Suprapubic skin (tissue), 4 donors: ENCODE measurements around the gene TIGAR. TPM values are rescaled to one million over a fixed set of nuclear protein-coding genes. Genes with fewer than 3 reads are reported as not detected.
A peak's percentile ranks its signal among the peaks of the same experiment; 100 is the strongest.

Experiments used
- DNase-seq, 2 donors: peaks; one replicate each; pipeline ENCODE4 v3.0.0-alpha.2; 2019; ENCODE audit warnings: low spot score in 2 of 2
- H3K27ac ChIP-seq: fragments of 200-600 bp; sonication (generic); one replicate; pipeline ENCODE4 v1.5.1; 2019
- H3K27me3 ChIP-seq: fragments of 200-600 bp; sonication (generic); one replicate; pipeline ENCODE4 v1.5.1; 2019
- H3K36me3 ChIP-seq: fragments of 200-600 bp; sonication (generic); one replicate; pipeline ENCODE4 v1.5.1; 2019
- H3K4me1 ChIP-seq: fragments of 200-600 bp; sonication (generic); one replicate; pipeline ENCODE4 v1.5.1; 2019
- H3K4me3 ChIP-seq: fragments of 200-600 bp; sonication (generic); one replicate; pipeline ENCODE4 v1.5.1; 2019; ENCODE audit warnings: mild to moderate bottlenecking
- H3K9me3 ChIP-seq: fragments of 200-600 bp; sonication (generic); one replicate; pipeline ENCODE4 v1.5.1; 2019
- EP300 ChIP-seq: sonication (generic); formaldehyde crosslinking; IDR thresholded peaks from one replicate; pipeline ENCODE4 v1.6.1; 2017; ENCODE audit warnings: antibody characterized with exemption
- POLR2A ChIP-seq, 2 donors: fragments of 450-650 bp; IDR thresholded peaks; one replicate each; pipeline ENCODE4 v1.6.1; 2017; ENCODE audit warnings: antibody characterized with exemption in 2 of 2, mild to moderate bottlenecking in 2 of 2, moderate library complexity in 2 of 2
- POLR2AphosphoS5 ChIP-seq, 3 donors: sonication (generic); formaldehyde crosslinking; IDR thresholded peaks; one replicate each; pipeline ENCODE4 v1.6.1; 2017; ENCODE audit warnings: antibody characterized with exemption in 3 of 3
- WGBS: methylation state at CpG from one replicate; pipeline ENCODE4 v1.1.5; 2018; 5-methylcytosine and 5-hydroxymethylcytosine counted together
- total RNA-seq, 4 donors: library from RNA; depleted of rRNA; stranded (reverse); fragments of >200 nt; gene quantifications; one replicate each; pipeline ENCODE4 v1.1.0, GENCODE V29; 2016
- TF ChIP-seq, protein P1 (sequence below), 2 donors: fragments of 200-600 bp in 1 of 2; fragments of 450-650 bp in 1 of 2; sonication (generic) in 1 of 2; IDR thresholded peaks; one replicate each; pipeline ENCODE4 v1.5.1; 2016 to 2019; ENCODE audit warnings: antibody characterized with exemption in 2 of 2, mild to moderate bottlenecking in 1 of 2, moderate library complexity in 1 of 2

Gene TIGAR
- total RNA-seq, 4 donors from 2014 or later = 1.3 to 6.6 (median 4.7) TPM

GRCh38 chr12:4312251-4312650 is 8.8 kb upstream of the TIGAR start:
- H3K4me3 ChIP-seq = no peak overlapping the region
- WGBS = 70% methylated on average over 2 of the region's 2 CpGs
- H3K27me3 ChIP-seq = no peaks in the 10 kb centered on the region
- H3K27ac ChIP-seq = no peak overlapping the region
- H3K36me3 ChIP-seq = no peaks in the 10 kb centered on the region
- H3K9me3 ChIP-seq = no peaks in the 10 kb centered on the region
- H3K4me1 ChIP-seq = peaks cover 12% of the 10 kb centered on the region
- DNase-seq = no peak
- TF ChIP-seq, protein P1, sequence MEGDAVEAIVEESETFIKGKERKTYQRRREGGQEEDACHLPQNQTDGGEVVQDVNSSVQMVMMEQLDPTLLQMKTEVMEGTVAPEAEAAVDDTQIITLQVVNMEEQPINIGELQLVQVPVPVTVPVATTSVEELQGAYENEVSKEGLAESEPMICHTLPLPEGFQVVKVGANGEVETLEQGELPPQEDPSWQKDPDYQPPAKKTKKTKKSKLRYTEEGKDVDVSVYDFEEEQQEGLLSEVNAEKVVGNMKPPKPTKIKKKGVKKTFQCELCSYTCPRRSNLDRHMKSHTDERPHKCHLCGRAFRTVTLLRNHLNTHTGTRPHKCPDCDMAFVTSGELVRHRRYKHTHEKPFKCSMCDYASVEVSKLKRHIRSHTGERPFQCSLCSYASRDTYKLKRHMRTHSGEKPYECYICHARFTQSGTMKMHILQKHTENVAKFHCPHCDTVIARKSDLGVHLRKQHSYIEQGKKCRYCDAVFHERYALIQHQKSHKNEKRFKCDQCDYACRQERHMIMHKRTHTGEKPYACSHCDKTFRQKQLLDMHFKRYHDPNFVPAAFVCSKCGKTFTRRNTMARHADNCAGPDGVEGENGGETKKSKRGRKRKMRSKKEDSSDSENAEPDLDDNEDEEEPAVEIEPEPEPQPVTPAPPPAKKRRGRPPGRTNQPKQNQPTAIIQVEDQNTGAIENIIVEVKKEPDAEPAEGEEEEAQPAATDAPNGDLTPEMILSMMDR (IDR thresholded peaks at IDR 0.05) = no peak
- TF ChIP-seq POLR2AphosphoS5 (IDR thresholded peaks at IDR 0.05) (no peak), POLR2A (IDR thresholded peaks at IDR 0.05) (no peak), EP300 (no peak)

DNA sequence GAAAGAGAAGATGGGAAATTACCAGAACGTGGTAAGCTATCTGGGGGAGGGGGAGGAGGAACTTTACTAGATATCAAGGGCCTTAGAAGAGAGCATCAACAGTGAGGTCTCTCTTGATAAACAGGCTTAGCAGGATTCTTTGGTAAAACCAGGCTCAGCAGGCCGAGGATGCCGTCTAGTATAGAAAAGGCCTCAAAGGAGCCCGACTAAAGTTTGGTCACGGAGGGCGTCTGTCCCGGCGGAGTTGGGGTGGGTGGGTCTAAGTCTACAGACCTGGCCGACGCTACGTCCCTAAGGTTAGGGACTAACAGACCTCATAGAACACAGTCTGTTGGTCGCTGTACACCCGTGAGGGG is 538 bp upstream of the TIGAR start:
- Histone ChIP-seq H3K9me3 (no peaks in the 10 kb centered on the region), H3K27ac (peak overlapping the region; percentile 69), H3K4me1 (peaks cover 17% of the 10 kb centered on the region), H3K27me3 (no peaks in the 10 kb centered on the region), H3K4me3 (peak overlapping the region; percentile 61), H3K36me3 (no peaks in the 10 kb centered on the region)
- TF ChIP-seq, protein P1 (IDR thresholded peaks at IDR 0.05) = no peak
- no peak for TF ChIP-seq POLR2A (IDR thresholded peaks at IDR 0.05)
- no peak for TF ChIP-seq POLR2AphosphoS5 (IDR thresholded peaks at IDR 0.05)
- no peak for TF ChIP-seq EP300
- DNase-seq = no peak
- WGBS = 0% methylated on average over 10 of the region's 13 CpGs

DNA sequence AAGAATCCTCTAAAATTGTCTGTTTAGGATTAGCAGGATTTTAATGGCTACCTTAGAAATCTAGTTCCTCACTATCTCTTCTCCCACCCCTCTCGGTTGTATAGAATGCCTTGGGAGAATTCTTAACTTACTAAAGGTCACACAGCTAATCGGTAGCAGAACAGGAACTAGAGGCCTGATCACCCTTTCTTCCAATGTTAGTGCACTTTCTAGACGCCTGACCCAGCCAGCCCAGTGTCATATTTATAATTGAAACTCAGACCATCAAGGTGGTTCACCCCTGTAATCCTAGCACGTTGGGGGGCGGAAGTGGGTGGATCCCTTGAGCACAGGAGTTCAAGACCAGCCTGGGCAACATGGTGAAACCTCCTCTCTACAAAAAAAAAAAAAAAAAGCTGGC is 1.7 kb downstream of the TIGAR start:
- H3K4me1 ChIP-seq = peaks cover 17% of the 10 kb centered on the region
- 79% methylated on average over 5 of the region's 5 CpGs for WGBS
- H3K4me3 ChIP-seq = no peak overlapping the region

GRCh38 chr12:4323396-4323795 is 2.4 kb downstream of the TIGAR start:
- Histone ChIP-seq H3K27ac (no peak overlapping the region), H3K4me3 (no peak overlapping the region), H3K27me3 (no peaks in the 10 kb centered on the region), H3K36me3 (no peaks in the 10 kb centered on the region), H3K4me1 (peaks cover 17% of the 10 kb centered on the region), H3K9me3 (no peaks in the 10 kb centered on the region)
- DNase-seq = no peak
- TF ChIP-seq, protein P1 (IDR thresholded peaks at IDR 0.05) = no peak
- TF ChIP-seq POLR2A (IDR thresholded peaks at IDR 0.05) = no peak
- no peak for TF ChIP-seq EP300
- no peak for TF ChIP-seq POLR2AphosphoS5 (IDR thresholded peaks at IDR 0.05)
- 81% methylated on average over 4 of the region's 4 CpGs for WGBS

More for the DNA sequence above, 1.7 kb downstream of the TIGAR start:
- no peaks in the 10 kb centered on the region for H3K27me3 ChIP-seq
- no peaks in the 10 kb centered on the region for H3K36me3 ChIP-seq
- H3K9me3 ChIP-seq = no peaks in the 10 kb centered on the region
- TF ChIP-seq, protein P1 (IDR thresholded peaks at IDR 0.05) = no peak
- TF ChIP-seq POLR2A (IDR thresholded peaks at IDR 0.05) = no peak
- TF ChIP-seq POLR2AphosphoS5 (IDR thresholded peaks at IDR 0.05) = no peak
- TF ChIP-seq EP300 = no peak
- DNase-seq = no peak
- no peak overlapping the region for H3K27ac ChIP-seq

GRCh38 chr12:4324366-4324765 is 3.4 kb downstream of the TIGAR start:
- Histone ChIP-seq H3K27ac (no peak overlapping the region), H3K9me3 (no peaks in the 10 kb centered on the region), H3K27me3 (no peaks in the 10 kb centered on the region), H3K4me3 (no peak overlapping the region), H3K4me1 (peaks cover 17% of the 10 kb centered on the region), H3K36me3 (no peaks in the 10 kb centered on the region)
- DNase-seq = no peak
- TF ChIP-seq EP300 (no peak), POLR2A (IDR thresholded peaks at IDR 0.05) (no peak), POLR2AphosphoS5 (IDR thresholded peaks at IDR 0.05) (no peak)
- TF ChIP-seq, protein P1 (IDR thresholded peaks at IDR 0.05) = no peak
- WGBS = 96% methylated on average over 27 of the region's 28 CpGs
